HepG2 (cell line): ENCODE data around the gene DTNB.

Experiments
- HDAC2 ChIP-seq: sonication (generic); formaldehyde crosslinking; IDR thresholded peaks from 2 replicates; pipeline ENCODE4 v1.4.0; 2020; ENCODE audit warnings: missing genetic modification reagents
- POLR2AphosphoS2 ChIP-seq: IDR thresholded peaks from 2 replicates; pipeline ENCODE4 v1.6.1; 2011; ENCODE audit warnings: low read depth, low read length, improper control_type of control experiment
- POLR2AphosphoS5 ChIP-seq: IDR thresholded peaks from 2 replicates; pipeline ENCODE4 v1.6.1; 2012; ENCODE audit warnings: low read depth, low read length
- ZNF143 ChIP-seq: sonication (generic); formaldehyde crosslinking; IDR thresholded peaks from 2 replicates; pipeline ENCODE4 v1.4.0; 2020; ENCODE audit warnings: missing genetic modification reagents
- ZNF484 ChIP-seq: sonication (generic); formaldehyde crosslinking; IDR thresholded peaks from 2 replicates; pipeline ENCODE4 v1.5.1; 2020; ENCODE audit warnings: mild to moderate bottlenecking, low read depth, missing genetic modification reagents, borderline replicate concordance
- TF ChIP-seq, protein P1 (sequence below): sonication (generic); formaldehyde crosslinking; conservative IDR thresholded peaks from 2 replicates; pipeline ENCODE4 v1.8.0; 2022; ENCODE audit warnings: low read depth, missing genetic modification reagents
- TF ChIP-seq, protein P2 (sequence below): sonication (generic); formaldehyde crosslinking; IDR thresholded peaks from 2 replicates; pipeline ENCODE4 v1.9.0; 2021; ENCODE audit warnings: mild to moderate bottlenecking, missing genetic modification reagents
- TF ChIP-seq, protein P3 (sequence below): sonication (generic); formaldehyde crosslinking; IDR thresholded peaks from 2 replicates; pipeline ENCODE4 v1.4.0; 2020; ENCODE audit warnings: missing genetic modification reagents, mild to moderate bottlenecking, borderline replicate concordance
- TF ChIP-seq, protein P4 (sequence below): fragments of 450-650 bp; IDR thresholded peaks from 2 replicates; pipeline ENCODE4 v1.6.1; 2016
- TF ChIP-seq, protein P5 (sequence below): sonication (generic); formaldehyde crosslinking; IDR thresholded peaks from 2 replicates; pipeline ENCODE4 v1.5.0; 2020; ENCODE audit warnings: missing genetic modification reagents

DNA sequence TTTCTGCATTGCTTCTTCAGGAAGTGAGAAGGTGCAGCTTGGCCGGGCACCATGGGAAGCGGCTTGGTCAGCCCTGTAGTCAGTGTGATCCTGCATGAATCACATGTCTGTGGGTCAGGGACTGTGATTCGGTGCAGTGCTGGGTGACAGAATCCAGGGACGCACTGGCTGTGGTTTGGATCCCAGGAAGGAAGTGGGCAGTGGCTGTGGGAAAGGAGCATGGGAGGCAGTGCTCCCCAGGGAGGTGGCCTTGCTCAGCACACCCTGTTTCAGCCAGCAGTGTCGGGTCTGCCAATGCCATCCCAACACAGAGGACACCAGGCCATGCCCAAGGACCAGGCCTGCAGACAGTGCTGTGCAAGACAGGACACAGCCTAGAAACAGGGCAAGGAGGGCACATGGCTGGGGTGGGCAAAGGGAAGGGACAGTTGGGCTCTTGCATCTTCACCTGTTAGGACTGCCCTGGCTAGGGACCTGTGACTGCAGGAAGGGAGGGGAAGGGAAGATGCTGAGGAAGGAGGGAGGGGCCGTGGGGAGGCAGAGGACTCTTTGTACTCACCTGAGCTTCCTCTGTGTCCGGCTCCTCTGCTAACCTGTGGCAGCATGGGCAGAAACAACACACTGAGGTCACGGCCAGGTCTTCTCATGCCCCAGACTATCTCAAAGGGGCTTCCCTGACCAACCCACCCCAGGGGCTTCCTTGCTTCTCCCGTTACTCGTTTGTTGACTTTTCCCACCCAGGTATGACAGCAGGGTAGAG lies 294.5 kb downstream of the DTNB start:
- TF ChIP-seq, protein P1, sequence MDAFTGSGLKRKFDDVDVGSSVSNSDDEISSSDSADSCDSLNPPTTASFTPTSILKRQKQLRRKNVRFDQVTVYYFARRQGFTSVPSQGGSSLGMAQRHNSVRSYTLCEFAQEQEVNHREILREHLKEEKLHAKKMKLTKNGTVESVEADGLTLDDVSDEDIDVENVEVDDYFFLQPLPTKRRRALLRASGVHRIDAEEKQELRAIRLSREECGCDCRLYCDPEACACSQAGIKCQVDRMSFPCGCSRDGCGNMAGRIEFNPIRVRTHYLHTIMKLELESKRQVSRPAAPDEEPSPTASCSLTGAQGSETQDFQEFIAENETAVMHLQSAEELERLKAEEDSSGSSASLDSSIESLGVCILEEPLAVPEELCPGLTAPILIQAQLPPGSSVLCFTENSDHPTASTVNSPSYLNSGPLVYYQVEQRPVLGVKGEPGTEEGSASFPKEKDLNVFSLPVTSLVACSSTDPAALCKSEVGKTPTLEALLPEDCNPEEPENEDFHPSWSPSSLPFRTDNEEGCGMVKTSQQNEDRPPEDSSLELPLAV (CRISPR knock-in tag), result no peak
- TF ChIP-seq, protein P2, sequence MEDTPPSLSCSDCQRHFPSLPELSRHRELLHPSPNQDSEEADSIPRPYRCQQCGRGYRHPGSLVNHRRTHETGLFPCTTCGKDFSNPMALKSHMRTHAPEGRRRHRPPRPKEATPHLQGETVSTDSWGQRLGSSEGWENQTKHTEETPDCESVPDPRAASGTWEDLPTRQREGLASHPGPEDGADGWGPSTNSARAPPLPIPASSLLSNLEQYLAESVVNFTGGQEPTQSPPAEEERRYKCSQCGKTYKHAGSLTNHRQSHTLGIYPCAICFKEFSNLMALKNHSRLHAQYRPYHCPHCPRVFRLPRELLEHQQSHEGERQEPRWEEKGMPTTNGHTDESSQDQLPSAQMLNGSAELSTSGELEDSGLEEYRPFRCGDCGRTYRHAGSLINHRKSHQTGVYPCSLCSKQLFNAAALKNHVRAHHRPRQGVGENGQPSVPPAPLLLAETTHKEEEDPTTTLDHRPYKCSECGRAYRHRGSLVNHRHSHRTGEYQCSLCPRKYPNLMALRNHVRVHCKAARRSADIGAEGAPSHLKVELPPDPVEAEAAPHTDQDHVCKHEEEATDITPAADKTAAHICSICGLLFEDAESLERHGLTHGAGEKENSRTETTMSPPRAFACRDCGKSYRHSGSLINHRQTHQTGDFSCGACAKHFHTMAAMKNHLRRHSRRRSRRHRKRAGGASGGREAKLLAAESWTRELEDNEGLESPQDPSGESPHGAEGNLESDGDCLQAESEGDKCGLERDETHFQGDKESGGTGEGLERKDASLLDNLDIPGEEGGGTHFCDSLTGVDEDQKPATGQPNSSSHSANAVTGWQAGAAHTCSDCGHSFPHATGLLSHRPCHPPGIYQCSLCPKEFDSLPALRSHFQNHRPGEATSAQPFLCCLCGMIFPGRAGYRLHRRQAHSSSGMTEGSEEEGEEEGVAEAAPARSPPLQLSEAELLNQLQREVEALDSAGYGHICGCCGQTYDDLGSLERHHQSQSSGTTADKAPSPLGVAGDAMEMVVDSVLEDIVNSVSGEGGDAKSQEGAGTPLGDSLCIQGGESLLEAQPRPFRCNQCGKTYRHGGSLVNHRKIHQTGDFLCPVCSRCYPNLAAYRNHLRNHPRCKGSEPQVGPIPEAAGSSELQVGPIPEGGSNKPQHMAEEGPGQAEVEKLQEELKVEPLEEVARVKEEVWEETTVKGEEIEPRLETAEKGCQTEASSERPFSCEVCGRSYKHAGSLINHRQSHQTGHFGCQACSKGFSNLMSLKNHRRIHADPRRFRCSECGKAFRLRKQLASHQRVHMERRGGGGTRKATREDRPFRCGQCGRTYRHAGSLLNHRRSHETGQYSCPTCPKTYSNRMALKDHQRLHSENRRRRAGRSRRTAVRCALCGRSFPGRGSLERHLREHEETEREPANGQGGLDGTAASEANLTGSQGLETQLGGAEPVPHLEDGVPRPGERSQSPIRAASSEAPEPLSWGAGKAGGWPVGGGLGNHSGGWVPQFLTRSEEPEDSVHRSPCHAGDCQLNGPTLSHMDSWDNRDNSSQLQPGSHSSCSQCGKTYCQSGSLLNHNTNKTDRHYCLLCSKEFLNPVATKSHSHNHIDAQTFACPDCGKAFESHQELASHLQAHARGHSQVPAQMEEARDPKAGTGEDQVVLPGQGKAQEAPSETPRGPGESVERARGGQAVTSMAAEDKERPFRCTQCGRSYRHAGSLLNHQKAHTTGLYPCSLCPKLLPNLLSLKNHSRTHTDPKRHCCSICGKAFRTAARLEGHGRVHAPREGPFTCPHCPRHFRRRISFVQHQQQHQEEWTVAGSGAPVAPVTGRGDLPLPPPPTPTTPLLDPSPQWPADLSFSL (CRISPR knock-in tag), result no peak
- TF ChIP-seq POLR2AphosphoS5 (no peak), ZNF484 (CRISPR knock-in tag) (no peak), POLR2AphosphoS2 (no peak), HDAC2 (CRISPR knock-in tag) (no peak), ZNF143 (CRISPR knock-in tag) (no peak)
- TF ChIP-seq, protein P3, sequence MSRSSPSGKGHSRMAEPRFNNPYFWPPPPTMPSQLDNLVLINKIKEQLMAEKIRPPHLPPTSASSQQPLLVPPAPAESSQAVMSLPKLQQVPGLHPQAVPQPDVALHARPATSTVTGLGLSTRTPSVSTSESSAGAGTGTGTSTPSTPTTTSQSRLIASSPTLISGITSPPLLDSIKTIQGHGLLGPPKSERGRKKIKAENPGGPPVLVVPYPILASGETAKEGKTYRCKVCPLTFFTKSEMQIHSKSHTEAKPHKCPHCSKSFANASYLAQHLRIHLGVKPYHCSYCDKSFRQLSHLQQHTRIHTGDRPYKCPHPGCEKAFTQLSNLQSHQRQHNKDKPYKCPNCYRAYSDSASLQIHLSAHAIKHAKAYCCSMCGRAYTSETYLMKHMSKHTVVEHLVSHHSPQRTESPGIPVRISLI, result no peak
- TF ChIP-seq, protein P4, sequence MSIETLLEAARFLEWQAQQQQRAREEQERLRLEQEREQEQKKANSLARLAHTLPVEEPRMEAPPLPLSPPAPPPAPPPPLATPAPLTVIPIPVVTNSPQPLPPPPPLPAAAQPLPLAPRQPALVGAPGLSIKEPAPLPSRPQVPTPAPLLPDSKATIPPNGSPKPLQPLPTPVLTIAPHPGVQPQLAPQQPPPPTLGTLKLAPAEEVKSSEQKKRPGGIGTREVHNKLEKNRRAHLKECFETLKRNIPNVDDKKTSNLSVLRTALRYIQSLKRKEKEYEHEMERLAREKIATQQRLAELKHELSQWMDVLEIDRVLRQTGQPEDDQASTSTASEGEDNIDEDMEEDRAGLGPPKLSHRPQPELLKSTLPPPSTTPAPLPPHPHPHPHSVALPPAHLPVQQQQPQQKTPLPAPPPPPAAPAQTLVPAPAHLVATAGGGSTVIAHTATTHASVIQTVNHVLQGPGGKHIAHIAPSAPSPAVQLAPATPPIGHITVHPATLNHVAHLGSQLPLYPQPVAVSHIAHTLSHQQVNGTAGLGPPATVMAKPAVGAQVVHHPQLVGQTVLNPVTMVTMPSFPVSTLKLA, result no peak
- TF ChIP-seq, protein P5, sequence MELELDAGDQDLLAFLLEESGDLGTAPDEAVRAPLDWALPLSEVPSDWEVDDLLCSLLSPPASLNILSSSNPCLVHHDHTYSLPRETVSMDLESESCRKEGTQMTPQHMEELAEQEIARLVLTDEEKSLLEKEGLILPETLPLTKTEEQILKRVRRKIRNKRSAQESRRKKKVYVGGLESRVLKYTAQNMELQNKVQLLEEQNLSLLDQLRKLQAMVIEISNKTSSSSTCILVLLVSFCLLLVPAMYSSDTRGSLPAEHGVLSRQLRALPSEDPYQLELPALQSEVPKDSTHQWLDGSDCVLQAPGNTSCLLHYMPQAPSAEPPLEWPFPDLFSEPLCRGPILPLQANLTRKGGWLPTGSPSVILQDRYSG (CRISPR knock-in tag), result no peak
